ENCODE data around the gene ISCU.

The ISCU gene

GRCh38 chr12:108562348-108563135 is at the start of gene ISCU:
ISCU (plus strand) TSS chr12:108562596; CDS start chr12:108562623, 27 bp downstream.
- DNase-seq: peak; percentile 96

- DNase-seq: no peak
Observed at GRCh38 chr12:108514468-108514972, 47.9 kb upstream of the ISCU start.

GRCh38 chr12:108514973-108515814 is 47.2 kb upstream of the ISCU start, which contains the start of gene FICD:
FICD (plus strand) TSS chr12:108515277; CDS start chr12:108516973, 1,696 bp downstream.
- DNase-seq: peak; percentile 97

GRCh38 chr12:108515916-108516315 is 46.5 kb upstream of the ISCU start:
- DNase-seq: no peak

- DNase-seq: no peak
Observed at GRCh38 chr12:108516511-108517275, 45.7 kb upstream of the ISCU start.

- no peak for DNase-seq
Observed at GRCh38 chr12:108517288-108518100, 44.9 kb upstream of the ISCU start.

GRCh38 chr12:108518101-108518715 is 44.2 kb upstream of the ISCU start:
- DNase-seq: no peak

- no peak for DNase-seq
Observed at GRCh38 chr12:108518716-108519496, 43.5 kb upstream of the ISCU start.

GRCh38 chr12:108519558-108519957 is 42.8 kb upstream of the ISCU start:
- no peak for DNase-seq

- no peak for DNase-seq
Observed at GRCh38 chr12:108523365-108523764, 39.0 kb upstream of the ISCU start.

GRCh38 chr12:108525681-108526080 is 36.7 kb upstream of the ISCU start:
- no peak for DNase-seq

- DNase-seq: no peak
Observed at GRCh38 chr12:108526482-108527165, 35.8 kb upstream of the ISCU start.

- DNase-seq: no peak
Observed at GRCh38 chr12:108527166-108527496, 35.3 kb upstream of the ISCU start.

GRCh38 chr12:108530161-108530560 is 32.2 kb upstream of the ISCU start:
- DNase-seq: no peak

- no peak for DNase-seq
Observed at GRCh38 chr12:108531929-108532848, 30.2 kb upstream of the ISCU start.

GRCh38 chr12:108538146-108538545 is 24.2 kb upstream of the ISCU start:
- no peak for DNase-seq

GRCh38 chr12:108538616-108539195 is 23.7 kb upstream of the ISCU start:
- DNase-seq: no peak

GRCh38 chr12:108542320-108542719 is 20.1 kb upstream of the ISCU start:
- no peak for DNase-seq

- DNase-seq: no peak
Observed at GRCh38 chr12:108543652-108544051, 18.7 kb upstream of the ISCU start.
